Measurements from ENCODE around the gene UBASH3B. TPM values are rescaled to one million over a fixed set of nuclear protein-coding genes. Genes with fewer than 3 reads are reported as not detected.
A peak's percentile ranks its signal among the peaks of the same experiment; 100 is the strongest.

The UBASH3B gene
- total RNA-seq, 2 experiments from 2014 or later, result 54.7 to 73.0 TPM

DNA sequence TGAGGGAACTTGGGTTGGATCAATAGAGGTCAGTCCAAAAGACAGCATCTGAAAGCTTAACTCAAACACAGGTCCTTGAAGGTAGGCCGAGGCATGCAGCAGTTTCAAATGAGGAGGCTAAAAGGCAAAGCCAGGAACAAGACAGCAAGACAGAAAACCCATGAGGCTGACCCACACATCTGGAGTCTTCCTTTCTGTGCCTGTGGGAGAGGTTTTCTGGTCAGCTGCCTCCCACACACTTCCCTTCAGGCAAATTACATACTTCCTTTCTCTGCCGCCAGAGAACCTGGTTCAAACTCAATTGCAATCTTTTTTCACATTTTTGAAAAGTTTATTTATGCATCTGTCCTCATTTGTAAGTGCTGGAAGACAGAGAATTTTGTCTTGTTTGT is 153.0 kb downstream of the UBASH3B start:
- H3K4me1 ChIP-seq (ENCODE audit: insufficient read depth, low read length, poor library complexity, severe bottlenecking), result peaks cover 14% of the 10 kb centered on the region
- intact Hi-C loops (cut with micrococcal nuclease; ENCODE audit: unreplicated experiment), result no loop called here
- DNase-seq (ENCODE audit: low spot score), result peak; percentile 30
- TF ChIP-seq, protein P1, sequence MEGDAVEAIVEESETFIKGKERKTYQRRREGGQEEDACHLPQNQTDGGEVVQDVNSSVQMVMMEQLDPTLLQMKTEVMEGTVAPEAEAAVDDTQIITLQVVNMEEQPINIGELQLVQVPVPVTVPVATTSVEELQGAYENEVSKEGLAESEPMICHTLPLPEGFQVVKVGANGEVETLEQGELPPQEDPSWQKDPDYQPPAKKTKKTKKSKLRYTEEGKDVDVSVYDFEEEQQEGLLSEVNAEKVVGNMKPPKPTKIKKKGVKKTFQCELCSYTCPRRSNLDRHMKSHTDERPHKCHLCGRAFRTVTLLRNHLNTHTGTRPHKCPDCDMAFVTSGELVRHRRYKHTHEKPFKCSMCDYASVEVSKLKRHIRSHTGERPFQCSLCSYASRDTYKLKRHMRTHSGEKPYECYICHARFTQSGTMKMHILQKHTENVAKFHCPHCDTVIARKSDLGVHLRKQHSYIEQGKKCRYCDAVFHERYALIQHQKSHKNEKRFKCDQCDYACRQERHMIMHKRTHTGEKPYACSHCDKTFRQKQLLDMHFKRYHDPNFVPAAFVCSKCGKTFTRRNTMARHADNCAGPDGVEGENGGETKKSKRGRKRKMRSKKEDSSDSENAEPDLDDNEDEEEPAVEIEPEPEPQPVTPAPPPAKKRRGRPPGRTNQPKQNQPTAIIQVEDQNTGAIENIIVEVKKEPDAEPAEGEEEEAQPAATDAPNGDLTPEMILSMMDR (conservative IDR thresholded peaks at IDR 0.05; ENCODE audit: low read length), result no peak
- no peak for TF ChIP-seq EZH2phosphoT487 (IDR thresholded peaks at IDR 0.05; ENCODE audit: borderline replicate concordance, low read depth, low read length)
- H3K4me2 ChIP-seq (ENCODE audit: low read length), result peak overlapping the region; percentile 34
- H3K27ac ChIP-seq (ENCODE audit: low read depth, low read length, poor library complexity, severe bottlenecking), result no peak overlapping the region
- H3K9me2 ChIP-seq (ENCODE audit: insufficient read depth, low read length), result no peaks in the 10 kb centered on the region
- peaks cover 50% of the 10 kb centered on the region for H3K36me3 ChIP-seq (ENCODE audit: insufficient read depth, low read length)
- ChIA-PET POLR2A (interaction anchor here (0.5 to 1.4 kb wide), 3 partner anchors 13 to 53 kb away, joined by 3 to 4 read pairs (median 3); no protein-coding TSS in a partner anchor), CTCF (ENCODE audit: unreplicated experiment) (no interaction called here)
- no peaks in the 10 kb centered on the region for H4K20me1 ChIP-seq (ENCODE audit: insufficient read depth, low read length)
- H2AFZ ChIP-seq (ENCODE audit: low read length), result no peak overlapping the region
- no TSS peak for BruUV-seq (replicated peaks)
- no peaks in the 10 kb centered on the region for H3K79me2 ChIP-seq (ENCODE audit: insufficient read depth, low read depth, low read length)
- H3K9me3 ChIP-seq (ENCODE audit: low read length), result no peaks in the 10 kb centered on the region
- H3K4me3 ChIP-seq (ENCODE audit: low read depth, low read length, poor library complexity, severe bottlenecking), result no peak overlapping the region

DNA sequence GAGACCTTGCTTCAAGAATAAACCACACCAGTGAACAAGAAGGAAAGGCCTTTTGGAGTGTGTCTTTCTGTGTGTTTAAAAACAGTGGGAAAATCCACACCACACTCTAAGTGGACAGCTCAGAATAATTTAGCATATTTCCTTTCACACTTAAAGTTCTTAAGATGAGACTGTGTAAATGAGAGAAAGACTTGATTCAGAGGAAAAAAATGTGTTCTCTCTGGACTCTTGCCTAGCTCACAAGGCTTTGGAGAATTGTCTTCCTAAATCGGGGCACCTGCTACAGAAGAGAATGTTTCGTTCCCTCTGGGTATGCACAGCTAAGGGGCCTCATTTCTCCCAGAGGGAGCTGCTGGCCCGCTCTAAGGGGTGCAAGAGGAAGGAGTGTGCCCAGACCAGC is 154.3 kb downstream of the UBASH3B start:
- H4K20me1 ChIP-seq (ENCODE audit: insufficient read depth, low read length), result no peaks in the 10 kb centered on the region
- DNase-seq (ENCODE audit: low spot score), result no peak
- POLR2A ChIA-PET, result interaction anchor here (0.7 to 0.8 kb wide), 2 partner anchors 10 kb away, joined by 3 to 4 read pairs; no protein-coding TSS in a partner anchor
- no peak overlapping the region for H2AFZ ChIP-seq (ENCODE audit: low read length)
- H3K79me2 ChIP-seq (ENCODE audit: insufficient read depth, low read depth, low read length), result no peaks in the 10 kb centered on the region
- no peak overlapping the region for H3K4me2 ChIP-seq (ENCODE audit: low read length)
- H3K4me1 ChIP-seq (ENCODE audit: insufficient read depth, low read length, poor library complexity, severe bottlenecking), result peaks cover 14% of the 10 kb centered on the region
- H3K36me3 ChIP-seq (ENCODE audit: insufficient read depth, low read length), result peaks cover 37% of the 10 kb centered on the region
- intact Hi-C loops (cut with micrococcal nuclease; ENCODE audit: unreplicated experiment), result no loop called here
- BruUV-seq (replicated peaks), result TSS peak; percentile 32
- H3K9me2 ChIP-seq (ENCODE audit: insufficient read depth, low read length), result no peaks in the 10 kb centered on the region
- no peak overlapping the region for H3K27ac ChIP-seq (ENCODE audit: low read depth, low read length, poor library complexity, severe bottlenecking)
- no peaks in the 10 kb centered on the region for H3K9me3 ChIP-seq (ENCODE audit: low read length)
- CTCF ChIA-PET (ENCODE audit: unreplicated experiment), result no interaction called here
- TF ChIP-seq EZH2phosphoT487 (IDR thresholded peaks at IDR 0.05; ENCODE audit: borderline replicate concordance, low read depth, low read length), result no peak
- TF ChIP-seq, protein P1 (conservative IDR thresholded peaks at IDR 0.05; ENCODE audit: low read length), result no peak
- H3K4me3 ChIP-seq (ENCODE audit: low read depth, low read length, poor library complexity, severe bottlenecking), result no peak overlapping the region

DNA sequence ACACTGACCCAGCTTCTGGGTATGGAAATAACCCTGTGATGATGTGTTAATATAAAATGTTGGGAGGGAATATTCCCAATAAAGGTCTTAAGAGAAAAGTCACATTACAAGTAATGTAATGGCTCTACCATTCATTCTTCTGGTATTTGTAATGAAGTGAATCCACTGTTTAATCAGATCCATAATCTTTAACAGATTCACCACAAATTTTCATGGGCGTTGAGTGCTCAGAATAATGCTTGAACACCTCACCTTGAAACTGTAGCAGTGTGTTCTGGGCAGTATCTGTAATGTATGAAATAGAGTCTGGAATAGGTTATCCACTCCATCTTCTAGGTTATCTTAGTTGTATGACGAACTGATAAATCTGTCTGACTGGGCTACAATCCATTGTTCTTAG is 156.2 kb downstream of the UBASH3B start:
- ChIA-PET CTCF (ENCODE audit: unreplicated experiment) (no interaction called here), POLR2A (no interaction called here)
- Histone ChIP-seq H3K4me3 (ENCODE audit: low read depth, low read length, poor library complexity, severe bottlenecking) (no peak overlapping the region), H4K20me1 (ENCODE audit: insufficient read depth, low read length) (no peaks in the 10 kb centered on the region), H3K79me2 (ENCODE audit: insufficient read depth, low read depth, low read length) (no peaks in the 10 kb centered on the region), H3K27ac (ENCODE audit: low read depth, low read length, poor library complexity, severe bottlenecking) (no peak overlapping the region), H3K4me1 (ENCODE audit: insufficient read depth, low read length, poor library complexity, severe bottlenecking) (peaks cover 14% of the 10 kb centered on the region), H3K9me2 (ENCODE audit: insufficient read depth, low read length) (no peaks in the 10 kb centered on the region), H3K9me3 (ENCODE audit: low read length) (no peaks in the 10 kb centered on the region), H3K4me2 (ENCODE audit: low read length) (no peak overlapping the region), H2AFZ (ENCODE audit: low read length) (no peak overlapping the region), H3K36me3 (ENCODE audit: insufficient read depth, low read length) (peaks cover 28% of the 10 kb centered on the region)
- intact Hi-C loops (cut with micrococcal nuclease; ENCODE audit: unreplicated experiment), result no loop called here
- no peak for TF ChIP-seq EZH2phosphoT487 (IDR thresholded peaks at IDR 0.05; ENCODE audit: borderline replicate concordance, low read depth, low read length)
- TF ChIP-seq, protein P1 (conservative IDR thresholded peaks at IDR 0.05; ENCODE audit: low read length), result no peak
- no TSS peak for BruUV-seq (replicated peaks)
- no peak for DNase-seq (ENCODE audit: low spot score)

Measured in OCI-LY7 (cell line).